Measurements from ENCODE around the gene HMCN2. TPM values are rescaled to one million over a fixed set of nuclear protein-coding genes. Genes with fewer than 3 reads are reported as not detected.

The HMCN2 gene
- polyA plus RNA-seq, 2 of the 4 experiments (the other 2 are of a cell fraction), result 0.01 TPM; not detected in 1

- Histone ChIP-seq H3K4me1 (no peaks in the 10 kb centered on the region), H3K9me3 (no peaks in the 10 kb centered on the region), H3K27ac (no peak overlapping the region), H3K4me3 (no peak overlapping the region), H3K4me2 (no peak overlapping the region)
- WGBS (ENCODE audit: missing lambda C conversion rate), result 75% methylated on average over 2 of the region's 8 CpGs
- ChIA-PET CTCF (interaction anchor here (0.6 to 1.1 kb wide), 2 partner anchors 110 to 162 kb away, joined by 3 read pairs; no protein-coding TSS in a partner anchor), POLR2A (no interaction called here)
- FAIRE-seq (no peak), ATAC-seq (no peak), DNase-seq (ENCODE audit: low read depth in 1 of 2, low spot score in 1 of 2) (no peak)
- TF ChIP-seq BHLHE40 (IDR thresholded peaks at IDR 0.05; ENCODE audit: low read depth, low read length) (no peak), CEBPB (IDR thresholded peaks at IDR 0.05) (no peak), MAZ (IDR thresholded peaks at IDR 0.05; ENCODE audit: borderline replicate concordance, low read depth, low read length) (no peak), FOSL2 (IDR thresholded peaks at IDR 0.05) (no peak), FOSL2 (CRISPR knock-in tag; IDR thresholded peaks at IDR 0.05) (no peak), CBX2 (IDR thresholded peaks at IDR 0.05; ENCODE audit: borderline replicate concordance, low read depth) (no peak), HOXB5 (CRISPR knock-in tag; IDR thresholded peaks at IDR 0.05) (no peak), ZC3H11A (IDR thresholded peaks at IDR 0.05) (no peak), TP53 (CRISPR knock-in tag; IDR thresholded peaks at IDR 0.05) (no peak), ESRRA (IDR thresholded peaks at IDR 0.05; ENCODE audit: borderline replicate concordance, low read length) (no peak), RARB (CRISPR knock-in tag; IDR thresholded peaks at IDR 0.05) (no peak), REST (IDR thresholded peaks at IDR 0.05) (no peak), TFCP2L1 (CRISPR knock-in tag; IDR thresholded peaks at IDR 0.05) (no peak), MAX (IDR thresholded peaks at IDR 0.05) (no peak), EHF (CRISPR knock-in tag; IDR thresholded peaks at IDR 0.05) (no peak), EHMT2 (IDR thresholded peaks at IDR 0.05; ENCODE audit: low read depth) (no peak), HMGXB4 (CRISPR knock-in tag; IDR thresholded peaks at IDR 0.05; ENCODE audit: borderline replicate concordance) (no peak), SMC3 (IDR thresholded peaks at IDR 0.05) (no peak)
Measured at GRCh38 chr9:130381660-130382059, 116.1 kb downstream of the HMCN2 start.

- 74% methylated on average over 11 of the region's 18 CpGs for WGBS (ENCODE audit: missing lambda C conversion rate)
- no peak for TF ChIP-seq EHF (CRISPR knock-in tag; IDR thresholded peaks at IDR 0.05)
- no peak for TF ChIP-seq ESRRA (IDR thresholded peaks at IDR 0.05; ENCODE audit: borderline replicate concordance, low read length)
- no peak for TF ChIP-seq ELK1 (IDR thresholded peaks at IDR 0.05; ENCODE audit: low read depth, low read length)
- no peak for TF ChIP-seq FOSB (CRISPR knock-in tag; IDR thresholded peaks at IDR 0.05)
- TF ChIP-seq HMGXB4 (CRISPR knock-in tag; IDR thresholded peaks at IDR 0.05; ENCODE audit: borderline replicate concordance), result no peak
- no peak for TF ChIP-seq NFE2L2 (conservative IDR thresholded peaks at IDR 0.05; ENCODE audit: low read length)
- TF ChIP-seq RCOR1 (IDR thresholded peaks at IDR 0.05; ENCODE audit: low read depth, low read length), result no peak
- TF ChIP-seq SMC3 (IDR thresholded peaks at IDR 0.05), result no peak
- TF ChIP-seq CEBPB (IDR thresholded peaks at IDR 0.05), result no peak
- TF ChIP-seq ZFP36 (IDR thresholded peaks at IDR 0.05; ENCODE audit: borderline replicate concordance, partially characterized antibody), result no peak
- no peak for TF ChIP-seq ZSCAN20 (CRISPR knock-in tag; IDR thresholded peaks at IDR 0.05)
- no peak for TF ChIP-seq CBX8 (IDR thresholded peaks at IDR 0.05)
- TF ChIP-seq BCL3 (IDR thresholded peaks at IDR 0.05), result no peak
- no peak for TF ChIP-seq TFCP2L1 (CRISPR knock-in tag; IDR thresholded peaks at IDR 0.05)
- TF ChIP-seq GATA3 (IDR thresholded peaks at IDR 0.05; ENCODE audit: borderline replicate concordance), result no peak
Measured at GRCh38 chr9:130382096-130382495, 116.5 kb downstream of the HMCN2 start.

More at GRCh38 chr9:130382096-130382495, 116.5 kb downstream of the HMCN2 start:
- Histone ChIP-seq H3K4me3 (no peak overlapping the region), H3K4me1 (no peaks in the 10 kb centered on the region), H3K27ac (no peak overlapping the region), H3K9me3 (no peaks in the 10 kb centered on the region), H3K4me2 (no peak overlapping the region)
- no peak for DNase-seq (ENCODE audit: low read depth in 1 of 2, low spot score in 1 of 2)
- ChIA-PET POLR2A (no interaction called here), CTCF (interaction anchor here (0.6 to 1.0 kb wide), 2 partner anchors 14 to 162 kb away, joined by 3 to 4 read pairs; no protein-coding TSS in a partner anchor)
- FAIRE-seq, result no peak
- no peak for ATAC-seq
